OCI-LY7 (cell line): ENCODE measurements around the gene ACADL.

Source experiments
- EZH2phosphoT487 ChIP-seq: fragments of 200-600 bp; sonication (generic); IDR thresholded peaks from 2 replicates; pipeline ENCODE4 v1.6.1; 2018; ENCODE audit warnings: low read depth, borderline replicate concordance, mild to moderate bottlenecking, mixed run types, antibody characterized with exemption, low read length, moderate library complexity, mixed read lengths
- TF ChIP-seq, protein P1 (sequence below): fragments of 200-600 bp; sonication (generic); conservative IDR thresholded peaks from 2 replicates; pipeline ENCODE4 v1.5.1; 2014; ENCODE audit warnings: mild to moderate bottlenecking, antibody characterized with exemption, low read length, moderate library complexity, mixed read lengths

DNA sequence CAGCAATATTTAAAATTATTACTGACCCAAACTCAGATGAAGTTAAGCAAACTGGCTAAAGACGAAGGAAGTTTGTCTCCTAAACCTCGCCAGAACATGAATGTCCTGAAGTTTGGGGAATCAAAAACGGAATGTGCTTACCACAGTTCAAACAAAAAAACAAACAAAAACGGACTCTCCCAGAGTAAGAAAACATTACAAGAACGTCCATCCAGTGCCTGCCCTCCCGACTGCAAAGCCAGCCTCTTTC, 55.1 kb downstream of the ACADL start:
- TF ChIP-seq, protein P1, sequence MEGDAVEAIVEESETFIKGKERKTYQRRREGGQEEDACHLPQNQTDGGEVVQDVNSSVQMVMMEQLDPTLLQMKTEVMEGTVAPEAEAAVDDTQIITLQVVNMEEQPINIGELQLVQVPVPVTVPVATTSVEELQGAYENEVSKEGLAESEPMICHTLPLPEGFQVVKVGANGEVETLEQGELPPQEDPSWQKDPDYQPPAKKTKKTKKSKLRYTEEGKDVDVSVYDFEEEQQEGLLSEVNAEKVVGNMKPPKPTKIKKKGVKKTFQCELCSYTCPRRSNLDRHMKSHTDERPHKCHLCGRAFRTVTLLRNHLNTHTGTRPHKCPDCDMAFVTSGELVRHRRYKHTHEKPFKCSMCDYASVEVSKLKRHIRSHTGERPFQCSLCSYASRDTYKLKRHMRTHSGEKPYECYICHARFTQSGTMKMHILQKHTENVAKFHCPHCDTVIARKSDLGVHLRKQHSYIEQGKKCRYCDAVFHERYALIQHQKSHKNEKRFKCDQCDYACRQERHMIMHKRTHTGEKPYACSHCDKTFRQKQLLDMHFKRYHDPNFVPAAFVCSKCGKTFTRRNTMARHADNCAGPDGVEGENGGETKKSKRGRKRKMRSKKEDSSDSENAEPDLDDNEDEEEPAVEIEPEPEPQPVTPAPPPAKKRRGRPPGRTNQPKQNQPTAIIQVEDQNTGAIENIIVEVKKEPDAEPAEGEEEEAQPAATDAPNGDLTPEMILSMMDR, result no peak
- TF ChIP-seq EZH2phosphoT487, result no peak
